OCI-M2 (cell line): ENCODE measurements around the gene IFITM10.

Experiments used
- DNase-seq: peaks from one replicate; lab custom pipeline; 2025; ENCODE audit not compliant: unreplicated experiment; lab: John Stamatoyannopoulos, UW

The IFITM10 gene

GRCh38 chr11:1753229-1753928 lies 3.0 kb upstream of the IFITM10 start:
- no peak for DNase-seq

- DNase-seq, result no peak
Measured at GRCh38 chr11:1752907-1753228, 2.5 kb upstream of the IFITM10 start.

- no peak for DNase-seq
Measured at GRCh38 chr11:1751999-1752906, 1.9 kb upstream of the IFITM10 start.

GRCh38 chr11:1751531-1751921 lies 1.1 kb upstream of the IFITM10 start:
- DNase-seq, result no peak

GRCh38 chr11:1750840-1751530 lies 590 bp upstream of the IFITM10 start:
- DNase-seq, result no peak

GRCh38 chr11:1749395-1750351 lies 722 bp downstream of the IFITM10 start:
- no peak for DNase-seq

- DNase-seq, result no peak
Measured at GRCh38 chr11:1748636-1749394, 1.6 kb downstream of the IFITM10 start.

- DNase-seq, result no peak
Measured at GRCh38 chr11:1747753-1748635, 2.4 kb downstream of the IFITM10 start.

GRCh38 chr11:1746956-1747752 lies 3.2 kb downstream of the IFITM10 start:
- no peak for DNase-seq

GRCh38 chr11:1746511-1746931 lies 3.9 kb downstream of the IFITM10 start:
- DNase-seq, result no peak

GRCh38 chr11:1745701-1746320 lies 4.6 kb downstream of the IFITM10 start:
- DNase-seq, result no peak

GRCh38 chr11:1744891-1745700 lies 5.3 kb downstream of the IFITM10 start:
- DNase-seq, result no peak

- DNase-seq, result no peak
Measured at GRCh38 chr11:1744137-1744886, 6.1 kb downstream of the IFITM10 start.

GRCh38 chr11:1743585-1744136 lies 6.7 kb downstream of the IFITM10 start:
- no peak for DNase-seq

- DNase-seq, result no peak
Measured at GRCh38 chr11:1742869-1743584, 7.4 kb downstream of the IFITM10 start.
